GM21390 (cell line): Measurements from ENCODE around the gene SDCBP2.
"Not testable (repeated sequence)": the region's sequence is repeated elsewhere in the genome, so short reads cannot be mapped to it uniquely, and the experiment has no call there.

Source experiments
- ATAC-seq: cut with Tn5 transposase; IDR thresholded peaks from one replicate; pipeline ENCODE4 v1.9.1; 2021; ENCODE audit not compliant: unreplicated experiment

The SDCBP2 gene

GRCh38 chr20:1360094-1360846 is 31.3 kb upstream of the SDCBP2 start:
- ATAC-seq: no peak

GRCh38 chr20:1357921-1358671 is 29.2 kb upstream of the SDCBP2 start:
- ATAC-seq: no peak

GRCh38 chr20:1353956-1354355 is 25.0 kb upstream of the SDCBP2 start:
- no peak for ATAC-seq

GRCh38 chr20:1346315-1346969 is 17.5 kb upstream of the SDCBP2 start:
- no peak for ATAC-seq

GRCh38 chr20:1345756-1346093 is 16.8 kb upstream of the SDCBP2 start:
- no peak for ATAC-seq

- no peak for ATAC-seq
Measured at GRCh38 chr20:1345030-1345755, 16.3 kb upstream of the SDCBP2 start.

- not testable (repeated sequence) for ATAC-seq
Measured at GRCh38 chr20:1343446-1344124, 14.6 kb upstream of the SDCBP2 start.

- ATAC-seq: no peak
Measured at GRCh38 chr20:1341561-1342265, 12.8 kb upstream of the SDCBP2 start.

GRCh38 chr20:1338801-1339200 is 9.9 kb upstream of the SDCBP2 start:
- ATAC-seq: no peak

GRCh38 chr20:1338096-1338495 is 9.2 kb upstream of the SDCBP2 start:
- no peak for ATAC-seq

- ATAC-seq: no peak
Measured at GRCh38 chr20:1337441-1337840, 8.5 kb upstream of the SDCBP2 start.

GRCh38 chr20:1336699-1337367 is 7.9 kb upstream of the SDCBP2 start:
- ATAC-seq: no peak

GRCh38 chr20:1335961-1336698 is 7.2 kb upstream of the SDCBP2 start:
- no peak for ATAC-seq

- no peak for ATAC-seq
Measured at GRCh38 chr20:1334761-1335160, 5.8 kb upstream of the SDCBP2 start.

GRCh38 chr20:1334370-1334731 is 5.4 kb upstream of the SDCBP2 start:
- no peak for ATAC-seq

- no peak for ATAC-seq
Measured at GRCh38 chr20:1333462-1334369, 4.8 kb upstream of the SDCBP2 start.

- ATAC-seq: no peak
Measured at GRCh38 chr20:1332749-1333300, 3.9 kb upstream of the SDCBP2 start.
